Lung (tissue), 12 donors: Measurements from ENCODE around the gene USH2A. TPM values are rescaled to one million over a fixed set of nuclear protein-coding genes. Genes with fewer than 3 reads are reported as not detected.

ENCODE experiments used
- ATAC-seq: fragments of 200-7000 bp; cut with Tn5 transposase; one replicate; pipeline ENCODE4 v1.9.1; 2020; ENCODE audit warnings: moderate number of reproducible peaks; ENCODE audit not compliant: insufficient read depth, low FRiP score
- DNase-seq, 3 donors: peaks; one replicate each; pipeline ENCODE4 v3.0.0-alpha.2; 2013 to 2017
- H3K27ac ChIP-seq, 2 donors: one replicate each; pipeline ENCODE4 v1.5.1; 2013; ENCODE audit warnings: mild to moderate bottlenecking in 2 of 2, moderate library complexity in 2 of 2, control low read depth in 1 of 2, inconsistent platforms in 1 of 2, low read depth in 1 of 2, low read length in 1 of 2
- H3K27me3 ChIP-seq, 3 donors: one replicate each; pipeline ENCODE4 v1.5.1; 2013; ENCODE audit warnings: low read length in 2 of 3; ENCODE audit not compliant: control insufficient read depth in 3 of 3, insufficient read depth in 3 of 3
- H3K36me3 ChIP-seq, 4 donors: one replicate each; pipeline ENCODE4 v1.5.1; 2013; ENCODE audit warnings: low read length in 4 of 4, mild to moderate bottlenecking in 1 of 4, moderate library complexity in 1 of 4; ENCODE audit not compliant: control insufficient read depth in 4 of 4, insufficient read depth in 4 of 4
- H3K4me1 ChIP-seq, 5 donors: one replicate each; pipeline ENCODE4 v1.5.1; 2013; ENCODE audit warnings: low read length in 5 of 5, mild to moderate bottlenecking in 2 of 5, moderate library complexity in 1 of 5; ENCODE audit not compliant: control insufficient read depth in 5 of 5, insufficient read depth in 5 of 5
- H3K4me3 ChIP-seq: one replicate; pipeline ENCODE4 v1.5.1; 2013; ENCODE audit warnings: mild to moderate bottlenecking, control low read depth, moderate library complexity
- H3K9ac ChIP-seq, 2 donors: one replicate each; pipeline ENCODE4 v1.5.1; 2013; ENCODE audit warnings: low read length in 2 of 2, control low read depth in 1 of 2; ENCODE audit not compliant: insufficient read depth in 1 of 2
- H3K9me3 ChIP-seq, 4 donors: one replicate each; pipeline ENCODE4 v1.5.1; 2013; ENCODE audit warnings: low read length in 3 of 4, mild to moderate bottlenecking in 1 of 4, moderate library complexity in 1 of 4; ENCODE audit not compliant: control insufficient read depth in 4 of 4, insufficient read depth in 3 of 4
- CTCF ChIP-seq: IDR thresholded peaks from 2 replicates; pipeline ENCODE4 v1.5.1; 2012; ENCODE audit warnings: mild to moderate bottlenecking; ENCODE audit errors: control extremely low read depth, extremely low read depth
- WGBS, 2 donors: extraction: QIAGEN DNeasy Blood & Tissue Kit; methylation state at CpG; one replicate each; pipeline ENCODE4 v1.1.7; 2013; 5-methylcytosine and 5-hydroxymethylcytosine counted together
- polyA plus RNA-seq, 2 donors: library from polyadenylated mRNA; stranded (reverse); fragments of 200-250 nt; gene quantifications; one replicate each; pipeline ENCODE4 v1.2.1, GENCODE V29; 2013
- total RNA-seq, 2 donors: library from RNA; depleted of rRNA in 1 of 2; stranded (reverse); fragments of >200 nt in 1 of 2; gene quantifications; one replicate each; pipeline ENCODE4 v1.2.1, GENCODE V29; 2014 to 2021
- donor health status: control.
- donor health status: control.
- donor health status: Bipolar disorder and iron deficiency.
- donor health status: healthy.
- donor health status: DM: yes; HTN: yes; CAD: no.

Gene USH2A
- total and polyA plus RNA-seq, 4 donors: under 0.01 to 0.11 TPM; not detected in 2

GRCh38 chr1:216181590-216181989 is 241.7 kb downstream of the USH2A start:
- no peak overlapping the region for H3K9ac ChIP-seq
- no peak for ATAC-seq
- WGBS, 2 donors: 83 to 85% methylated on average over 3 of the region's 3 CpGs

GRCh38 chr1:216178281-216178680 is 245.0 kb downstream of the USH2A start:
- no peak overlapping the region for H3K4me3 ChIP-seq
- H3K9ac ChIP-seq: no peak overlapping the region
- H3K27me3 ChIP-seq: no peaks in the 10 kb centered on the region
- ATAC-seq: no peak
- TF ChIP-seq CTCF: no peak
- no peaks in the 10 kb centered on the region for H3K9me3 ChIP-seq
- peak in 2 of 3 donors; percentile 58 to 69 for DNase-seq
- no peaks in the 10 kb centered on the region for H3K36me3 ChIP-seq
- H3K4me1 ChIP-seq: peaks cover 0 to 13% (median 0%) of the 10 kb centered on the region in 5 donors
- no peak overlapping the region for H3K27ac ChIP-seq

More at GRCh38 chr1:216181590-216181989, 241.7 kb downstream of the USH2A start:
- no peak for DNase-seq
- Histone ChIP-seq H3K27ac (no peak overlapping the region), H3K9me3 (no peaks in the 10 kb centered on the region), H3K4me1 (peaks cover 0 to 26% (median 0%) of the 10 kb centered on the region in 5 donors), H3K27me3 (no peaks in the 10 kb centered on the region), H3K4me3 (no peak overlapping the region), H3K36me3 (no peaks in the 10 kb centered on the region)
- TF ChIP-seq CTCF: no peak

GRCh38 chr1:216176970-216177369 is 246.3 kb downstream of the USH2A start:
- no peak for DNase-seq
- ATAC-seq: no peak

More at GRCh38 chr1:216176970-216177369, 246.3 kb downstream of the USH2A start:
- Histone ChIP-seq H3K9ac (no peak overlapping the region), H3K4me3 (no peak overlapping the region), H3K4me1 (peaks cover 0 to 8% (median 0%) of the 10 kb centered on the region in 5 donors), H3K36me3 (no peaks in the 10 kb centered on the region), H3K9me3 (no peaks in the 10 kb centered on the region), H3K27me3 (no peaks in the 10 kb centered on the region), H3K27ac (no peak overlapping the region)
- TF ChIP-seq CTCF: no peak
- 72 to 74% methylated on average over 1 of the region's 1 CpG for WGBS, 2 donors
